Brain microvascular endothelial cell (primary cell): ENCODE data around the gene TRIM4.

Source experiments
- DNase-seq: peaks from one replicate; pipeline ENCODE4 v3.0.0-alpha.2; 2020
- H3K27ac ChIP-seq: fragments of 250-450 bp; sonication (Bioruptor Pico); 2 replicates; pipeline ENCODE4 v1.5.1; 2020; ENCODE audit warnings: mild to moderate bottlenecking, moderate library complexity
- H3K27me3 ChIP-seq: fragments of 250-450 bp; sonication (Bioruptor Pico); replicated peaks from 2 replicates; pipeline ENCODE4 v1.5.1; 2020; ENCODE audit warnings: mild to moderate bottlenecking
- H3K36me3 ChIP-seq: fragments of 250-450 bp; sonication (Bioruptor Pico); replicated peaks from 2 replicates; pipeline ENCODE4 v1.5.1; 2020; ENCODE audit warnings: mild to moderate bottlenecking
- H3K4me3 ChIP-seq: 2 replicates; pipeline ENCODE4 v1.5.1; 2011; ENCODE audit warnings: low read depth, mild to moderate bottlenecking, control low read depth, low read length, moderate library complexity
- in situ Hi-C: cut with HindIII; loops from 2 replicates; pipeline ENCODE4 v1.10.0; 2017; ENCODE audit warnings: low sequenced_read_pairs, low pct_ligation_motif_present
- TF ChIP-seq, protein P1 (sequence below): IDR thresholded peaks from 2 replicates; pipeline ENCODE4 v1.5.1; 2011; ENCODE audit warnings: low read depth, mild to moderate bottlenecking, moderate library complexity, low read length, control low read depth, inconsistent platforms; ENCODE audit errors: missing control alignments

TRIM4 gene

GRCh38 chr7:99930376-99930775, 11.0 kb upstream of the TRIM4 start:
- Histone ChIP-seq H3K36me3 (no peaks in the 10 kb centered on the region), H3K4me3 (no peak overlapping the region), H3K27ac (no peak overlapping the region), H3K27me3 (peaks cover 9% of the 10 kb centered on the region)
- no peak for DNase-seq
- in situ Hi-C loops: no loop called here
- TF ChIP-seq, protein P1, sequence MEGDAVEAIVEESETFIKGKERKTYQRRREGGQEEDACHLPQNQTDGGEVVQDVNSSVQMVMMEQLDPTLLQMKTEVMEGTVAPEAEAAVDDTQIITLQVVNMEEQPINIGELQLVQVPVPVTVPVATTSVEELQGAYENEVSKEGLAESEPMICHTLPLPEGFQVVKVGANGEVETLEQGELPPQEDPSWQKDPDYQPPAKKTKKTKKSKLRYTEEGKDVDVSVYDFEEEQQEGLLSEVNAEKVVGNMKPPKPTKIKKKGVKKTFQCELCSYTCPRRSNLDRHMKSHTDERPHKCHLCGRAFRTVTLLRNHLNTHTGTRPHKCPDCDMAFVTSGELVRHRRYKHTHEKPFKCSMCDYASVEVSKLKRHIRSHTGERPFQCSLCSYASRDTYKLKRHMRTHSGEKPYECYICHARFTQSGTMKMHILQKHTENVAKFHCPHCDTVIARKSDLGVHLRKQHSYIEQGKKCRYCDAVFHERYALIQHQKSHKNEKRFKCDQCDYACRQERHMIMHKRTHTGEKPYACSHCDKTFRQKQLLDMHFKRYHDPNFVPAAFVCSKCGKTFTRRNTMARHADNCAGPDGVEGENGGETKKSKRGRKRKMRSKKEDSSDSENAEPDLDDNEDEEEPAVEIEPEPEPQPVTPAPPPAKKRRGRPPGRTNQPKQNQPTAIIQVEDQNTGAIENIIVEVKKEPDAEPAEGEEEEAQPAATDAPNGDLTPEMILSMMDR: no peak

GRCh38 chr7:99929730-99930053, 10.4 kb upstream of the TRIM4 start:
- Histone ChIP-seq H3K36me3 (no peaks in the 10 kb centered on the region), H3K27ac (no peak overlapping the region), H3K4me3 (peak overlapping the region; percentile 34), H3K27me3 (peaks cover 9% of the 10 kb centered on the region)
- no peak for DNase-seq
- in situ Hi-C loops: no loop called here
- TF ChIP-seq, protein P1: no peak

DNA sequence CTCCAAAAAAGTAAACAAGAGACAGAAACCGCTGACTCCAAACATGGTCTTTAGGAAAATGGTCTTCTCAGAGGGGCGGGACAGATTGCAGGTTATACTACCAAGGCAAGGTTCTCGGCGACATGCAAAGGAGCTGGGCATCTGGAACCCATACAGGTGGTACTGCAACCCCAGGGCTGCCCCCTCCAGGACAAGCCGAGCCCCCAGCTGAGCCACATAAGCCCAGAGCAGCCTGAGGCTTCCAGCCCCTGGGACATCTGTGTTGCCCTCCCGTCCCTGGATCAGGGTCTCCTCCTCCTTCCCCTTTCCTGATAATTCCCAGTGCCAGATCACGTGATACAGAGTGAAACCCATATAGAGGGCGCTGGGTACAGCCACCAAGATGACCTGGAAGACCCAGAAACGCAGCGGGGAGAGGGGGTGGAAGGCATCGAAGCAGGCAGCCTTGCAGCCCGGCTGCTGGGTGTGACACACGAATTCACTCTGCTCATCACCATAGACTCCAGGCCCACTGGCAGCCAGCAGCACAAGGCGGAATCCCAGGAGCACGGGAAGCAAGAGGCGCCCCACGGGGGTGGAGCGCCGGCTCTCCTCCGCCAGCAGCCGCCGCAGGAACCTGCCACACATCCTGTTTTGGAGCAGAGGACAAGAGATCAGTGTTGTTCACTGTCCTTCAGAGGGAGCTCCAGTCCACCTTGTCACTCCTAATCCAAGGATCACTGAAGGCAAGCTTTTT, 9.8 kb upstream of the TRIM4 start, which contains the start of gene GJC3:
Gene GJC3 (minus strand): TSS at position 627 of the 736 bp plus-strand sequence. CDS start 0 bp downstream, at position 627.
- H3K27me3 ChIP-seq: peaks cover 9% of the 10 kb centered on the region
- peak within 1 kb of the TSS; percentile 34 for H3K4me3 ChIP-seq
- TF ChIP-seq, protein P1: peak; percentile 56
- no peak within 1 kb of the TSS for H3K27ac ChIP-seq
- in situ Hi-C loops: no loop called here
- H3K36me3 ChIP-seq: no peaks in the 10 kb centered on the region
- DNase-seq: peak; percentile 34

DNA sequence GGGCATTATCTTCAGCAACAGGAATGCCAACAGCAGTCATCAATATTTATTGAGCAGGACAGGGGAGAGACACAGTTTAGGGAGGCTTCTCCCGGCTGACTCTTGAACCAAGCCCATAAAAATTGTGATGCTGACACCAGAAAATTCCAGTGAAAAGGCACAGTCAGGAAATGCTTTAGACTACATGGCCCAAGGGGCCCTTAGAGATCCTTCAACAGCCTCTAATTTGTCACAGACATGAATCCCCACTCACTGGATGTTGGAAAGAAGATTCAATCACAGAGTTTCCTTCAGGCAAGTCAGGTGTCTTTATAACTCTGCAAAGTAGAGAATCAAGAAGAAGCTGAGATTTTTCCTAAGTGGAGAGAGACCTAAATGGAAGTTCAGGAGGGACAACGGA, 8.9 kb upstream of the TRIM4 start:
- in situ Hi-C loops: no loop called here
- H3K27ac ChIP-seq: no peak overlapping the region
- H3K36me3 ChIP-seq: no peaks in the 10 kb centered on the region
- peaks cover 9% of the 10 kb centered on the region for H3K27me3 ChIP-seq
- DNase-seq: no peak
- no peak overlapping the region for H3K4me3 ChIP-seq
- TF ChIP-seq, protein P1: no peak

DNA sequence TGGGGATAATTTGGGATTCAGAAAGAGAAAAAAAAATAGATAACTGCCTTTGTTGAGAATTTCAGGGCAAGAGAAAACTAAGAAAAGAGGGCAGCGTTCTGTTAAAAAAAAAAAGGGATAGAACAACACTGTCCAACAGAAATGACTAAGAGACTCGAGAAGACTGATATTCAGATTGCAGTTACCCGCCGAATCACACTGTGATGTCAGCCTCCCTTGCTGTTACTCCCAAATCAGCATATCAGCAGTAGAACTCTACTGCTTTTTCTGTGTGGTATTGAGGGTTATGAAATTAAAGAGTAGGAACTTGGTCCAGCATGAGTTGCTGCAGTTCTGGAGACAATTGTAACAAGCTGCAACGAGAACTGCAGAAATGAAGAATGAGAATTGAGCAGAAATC, 8.2 kb upstream of the TRIM4 start:
- no peak for DNase-seq
- no peak overlapping the region for H3K27ac ChIP-seq
- H3K27me3 ChIP-seq: peaks cover 9% of the 10 kb centered on the region
- in situ Hi-C loops: no loop called here
- no peaks in the 10 kb centered on the region for H3K36me3 ChIP-seq
- H3K4me3 ChIP-seq: no peak overlapping the region
- TF ChIP-seq, protein P1: no peak

DNA sequence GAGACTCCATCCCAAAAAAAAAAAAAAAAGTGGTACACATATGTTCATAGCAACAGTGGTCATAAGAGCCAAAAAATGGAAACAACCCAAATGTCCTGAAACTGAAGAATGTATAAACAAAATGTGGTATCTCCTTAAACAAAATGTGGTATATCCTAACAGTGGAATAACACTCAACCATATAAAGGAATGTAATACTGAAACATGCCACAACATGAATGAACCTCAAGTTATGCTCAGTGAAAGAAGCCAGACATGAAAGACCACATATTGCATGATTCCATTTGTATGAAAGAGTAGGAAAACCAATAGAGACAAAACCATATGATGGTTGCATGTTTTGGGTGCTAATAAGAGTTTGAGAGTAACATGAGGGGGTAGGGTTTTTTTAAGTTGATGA, 7.0 kb upstream of the TRIM4 start:
- TF ChIP-seq, protein P1: no peak
- Histone ChIP-seq H3K27ac (no peak overlapping the region), H3K36me3 (no peaks in the 10 kb centered on the region), H3K27me3 (peaks cover 9% of the 10 kb centered on the region), H3K4me3 (no peak overlapping the region)
- in situ Hi-C loops: no loop called here
- no peak for DNase-seq
